ENCODE measurements around the gene PGLYRP4.

GRCh38 chr1:153343040-153343681, 5.5 kb downstream of the PGLYRP4 start:
- TF ChIP-seq CTCF (IDR thresholded peaks at IDR 0.05) (no peak), POLR2A (IDR thresholded peaks at IDR 0.05) (no peak), EP300 (IDR thresholded peaks at IDR 0.05) (no peak)

All from ovary (tissue), 3 donors.